HFFc6 (cell line): ENCODE measurements around the gene ACAD8. TPM values are rescaled to one million over a fixed set of nuclear protein-coding genes. Genes with fewer than 3 reads are reported as not detected.

Source experiments
- DNase-seq: peaks from one replicate; pipeline ENCODE4 v3.0.0-alpha.2; 2018
- H3K27ac Mint-ChIP-seq: 2 replicates; pipeline ENCODE4 v1.8.0; 2020; ENCODE audit warnings: mild to moderate bottlenecking, mixed read lengths
- H3K27me3 Mint-ChIP-seq: 2 replicates; pipeline ENCODE4 v1.8.0; 2021; ENCODE audit warnings: mild to moderate bottlenecking, moderate library complexity, mixed read lengths; ENCODE audit not compliant: insufficient read depth
- H3K36me3 Mint-ChIP-seq: 2 replicates; pipeline ENCODE4 v1.8.0; 2021; ENCODE audit warnings: low read depth, mixed read lengths
- H3K4me1 Mint-ChIP-seq: 2 replicates; pipeline ENCODE4 v1.8.0; 2020; ENCODE audit warnings: low read depth, mixed read lengths
- H3K4me3 Mint-ChIP-seq: 2 replicates; pipeline ENCODE4 v1.8.0; 2020; ENCODE audit warnings: mild to moderate bottlenecking, moderate library complexity, mixed read lengths
- H3K9me3 Mint-ChIP-seq: 2 replicates; pipeline ENCODE4 v1.8.0; 2020; ENCODE audit warnings: mild to moderate bottlenecking, mixed read lengths
- CTCF ChIP-seq: fragments of 200-600 bp; sonication (generic); IDR thresholded peaks from 2 replicates; pipeline ENCODE4 v1.5.0; 2021; ENCODE audit warnings: antibody characterized with exemption, mild to moderate bottlenecking
- long read RNA-seq: library from polyadenylated mRNA; unstranded; transcript quantifications from one replicate; pipeline ENCODE4 v2.0.0, GENCODE V29; 2019
- total RNA-seq, 6 experiments: library from RNA; stranded (reverse); fragmentation: NEBNext Ultra II Directional; extraction: Animal tissue kit (Norgen Biotek cat#: 25700); gene quantifications; 2 replicates in 1 of 6; 3 replicates in 5 of 6; pipeline ENCODE4 v1.2.3, GENCODE V29; 2021

ACAD8 gene
- total RNA-seq = 10 to 100 TPM; 11.8 to 15.7 (median 13.8) TPM
- long read RNA-seq, transcript ACAD8-201 (11 exons, 2,249 nt) = major isoform, 24 of 38 reads
- long read RNA-seq, partial matches to known transcripts = 4 of 38 reads
- long read RNA-seq, other reads (novel, unspliced or antisense) = 6 of 38 reads

GRCh38 chr11:134253188-134253993 lies at the start of gene ACAD8, which contains the start of gene THYN1:
Gene ACAD8 (plus strand): TSS chr11:134253568. CDS start chr11:134253601, 33 bp downstream.
Gene THYN1 (minus strand): TSS chr11:134253352. CDS start chr11:134252882, 470 bp downstream.
- Mint-ChIP-seq H3K4me3 (peak within 1 kb of the TSS; percentile 94), H3K9me3 (no peaks in the 10 kb centered on the region), H3K27me3 (no peaks in the 10 kb centered on the region; the same call in 1 of the 2 replicates), H3K36me3 (peaks cover 8% of the 10 kb centered on the region), H3K4me1 (peaks cover 30% of the 10 kb centered on the region), H3K27ac (peak within 1 kb of the TSS; percentile 79)
- peak; percentile 67 for TF ChIP-seq CTCF
- peak; percentile 92 for DNase-seq

GRCh38 chr11:134205729-134206128 lies 47.6 kb upstream of the ACAD8 start:
- TF ChIP-seq CTCF = no peak
- DNase-seq = no peak
- no peaks in the 10 kb centered on the region for H3K9me3 Mint-ChIP-seq
- no peak overlapping the region for H3K27ac Mint-ChIP-seq
- H3K4me1 Mint-ChIP-seq = no peaks in the 10 kb centered on the region
- no peaks in the 10 kb centered on the region; the same call in 1 of the 2 replicates for H3K27me3 Mint-ChIP-seq
- peaks cover 28% of the 10 kb centered on the region for H3K36me3 Mint-ChIP-seq
- H3K4me3 Mint-ChIP-seq = no peak overlapping the region

GRCh38 chr11:134206185-134206584 lies 47.2 kb upstream of the ACAD8 start:
- no peaks in the 10 kb centered on the region for H3K9me3 Mint-ChIP-seq
- no peak for TF ChIP-seq CTCF
- peaks cover 4% of the 10 kb centered on the region for H3K4me1 Mint-ChIP-seq
- DNase-seq = no peak
- H3K27me3 Mint-ChIP-seq = no peaks in the 10 kb centered on the region; the same call in 1 of the 2 replicates
- peaks cover 29% of the 10 kb centered on the region for H3K36me3 Mint-ChIP-seq
- no peak overlapping the region for H3K4me3 Mint-ChIP-seq
- no peak overlapping the region for H3K27ac Mint-ChIP-seq

- peaks cover 20% of the 10 kb centered on the region for H3K36me3 Mint-ChIP-seq
- H3K9me3 Mint-ChIP-seq = no peaks in the 10 kb centered on the region
- DNase-seq = peak; percentile 6
- H3K27ac Mint-ChIP-seq = no peak overlapping the region
- H3K27me3 Mint-ChIP-seq = no peaks in the 10 kb centered on the region; the same call in 1 of the 2 replicates
- TF ChIP-seq CTCF = peak; percentile 90
- H3K4me1 Mint-ChIP-seq = peaks cover 11% of the 10 kb centered on the region
- H3K4me3 Mint-ChIP-seq = no peak overlapping the region
Measured at GRCh38 chr11:134207538-134208239, 45.7 kb upstream of the ACAD8 start.

GRCh38 chr11:134215836-134216235 lies 37.5 kb upstream of the ACAD8 start:
- Mint-ChIP-seq H3K9me3 (no peaks in the 10 kb centered on the region), H3K36me3 (peaks cover 16% of the 10 kb centered on the region; the same call in 1 of the 2 replicates), H3K27ac (no peak overlapping the region), H3K4me3 (no peak overlapping the region), H3K4me1 (peaks cover 22% of the 10 kb centered on the region), H3K27me3 (no peaks in the 10 kb centered on the region)
- TF ChIP-seq CTCF = no peak
- DNase-seq = no peak
